DOHH2 (cell line): ENCODE measurements around the gene ADRA1B.

Experiments
- CTCF ChIP-seq: fragments of 200-600 bp; sonication (generic); IDR thresholded peaks from one replicate; pipeline ENCODE4 v1.5.1; 2014; ENCODE audit warnings: antibody characterized with exemption, mild to moderate bottlenecking, low read depth, low read length; ENCODE audit not compliant: poor library complexity, severe bottlenecking
- EZH2phosphoT487 ChIP-seq: fragments of 200-600 bp; sonication (generic); IDR thresholded peaks from 2 replicates; pipeline ENCODE4 v1.6.1; 2017; ENCODE audit warnings: borderline replicate concordance, mild to moderate bottlenecking, antibody characterized with exemption, low read length, moderate library complexity, mixed read lengths

- TF ChIP-seq CTCF (no peak), EZH2phosphoT487 (no peak)
Observed at GRCh38 chr5:159976921-159977320, 60.6 kb downstream of the ADRA1B start.
